KG1 (cell line): ENCODE data around the gene BTBD8.

ENCODE experiments used
- DNase-seq: peaks from one replicate; lab custom pipeline; 2025; lab: John Stamatoyannopoulos, UW

The BTBD8 gene

GRCh38 chr1:92192246-92192645, 112.1 kb downstream of the BTBD8 start:
- DNase-seq, result no peak

- DNase-seq, result no peak
These were observed 114.4 kb downstream of the BTBD8 start for GRCh38 chr1:92194511-92194910.

- DNase-seq, result no peak
These were observed 121.8 kb downstream of the BTBD8 start for GRCh38 chr1:92201973-92202372.

- no peak for DNase-seq
These were observed 123.0 kb downstream of the BTBD8 start for GRCh38 chr1:92203105-92203504.

- DNase-seq, result no peak
These were observed 130.6 kb downstream of the BTBD8 start for GRCh38 chr1:92210701-92211100.

- DNase-seq, result no peak
These were observed 131.0 kb downstream of the BTBD8 start for GRCh38 chr1:92211166-92211565.

GRCh38 chr1:92217721-92218120, 137.6 kb downstream of the BTBD8 start, which contains the start of gene C1orf146:
TSS of gene C1orf146 (plus strand) at chr1:92217915. CDS start at chr1:92231421, 13,506 bp downstream.
- no peak for DNase-seq

GRCh38 chr1:92218559-92218958, 138.4 kb downstream of the BTBD8 start:
- no peak for DNase-seq

GRCh38 chr1:92219028-92219427, 138.9 kb downstream of the BTBD8 start:
- DNase-seq, result no peak

GRCh38 chr1:92228401-92228800, 148.3 kb downstream of the BTBD8 start:
- no peak for DNase-seq

GRCh38 chr1:92230736-92231135, 150.6 kb downstream of the BTBD8 start:
- no peak for DNase-seq
